ENCODE data around the gene FRMD4B.

- TF ChIP-seq CTCF (IDR thresholded peaks at IDR 0.05) = no peak
- TF ChIP-seq POLR2AphosphoS5 (IDR thresholded peaks at IDR 0.05; ENCODE audit: low read depth, low read length) = no peak
- TF ChIP-seq TCF7L2 (IDR thresholded peaks at IDR 0.05; ENCODE audit: low read depth, low read length) = no peak
Measured at GRCh38 chr3:69160107-69160506, 225.8 kb downstream of the FRMD4B start.
